Esophagus squamous epithelium (tissue), 5 donors: ENCODE measurements around the gene SARM1. TPM values are rescaled to one million over a fixed set of nuclear protein-coding genes. Genes with fewer than 3 reads are reported as not detected.

ENCODE experiments used
- DNase-seq: peaks from one replicate; lab custom pipeline; 2025; lab: John Stamatoyannopoulos, UW
- H3K27ac ChIP-seq, 4 donors: fragments of 200-600 bp; sonication (generic); one replicate each; pipeline ENCODE4 v1.5.1; 2016 to 2019; ENCODE audit warnings: mild to moderate bottlenecking in 1 of 4
- H3K27me3 ChIP-seq, 4 donors: fragments of 200-600 bp; sonication (generic); 1 replicate in 3 of 4; 2 replicates in 1 of 4; pipeline versions ENCODE4 v1.5.1 to v1.6.0; 2017 to 2021; ENCODE audit warnings: antibody characterized with exemption in 1 of 4
- H3K36me3 ChIP-seq, 3 donors: fragments of 200-600 bp; sonication (generic); one replicate each; pipeline ENCODE4 v1.5.1; 2016 to 2019
- H3K4me1 ChIP-seq, 3 donors: fragments of 200-600 bp; sonication (generic); one replicate each; pipeline ENCODE4 v1.5.1; 2017 to 2019
- H3K4me3 ChIP-seq, 4 donors: fragments of 200-600 bp; sonication (generic); 1 replicate in 3 of 4; 2 replicates in 1 of 4; pipeline ENCODE4 v1.5.1; 2016 to 2019; ENCODE audit warnings: mild to moderate bottlenecking in 2 of 4, moderate library complexity in 1 of 4
- H3K9me3 ChIP-seq, 3 donors: fragments of 200-600 bp; sonication (generic); one replicate each; pipeline ENCODE4 v1.5.1; 2016 to 2019
- CTCF ChIP-seq, 6 experiments: fragments of 450-650 bp in 4 of 6; fragments of 200-600 bp in 2 of 6; sonication (generic) in 2 of 6; IDR thresholded peaks; one replicate each; pipeline ENCODE4 v1.5.1; 2016 to 2019; ENCODE audit warnings: antibody characterized with exemption in 6 of 6, mild to moderate bottlenecking in 4 of 6, moderate library complexity in 4 of 6
- POLR2A ChIP-seq, 4 donors: fragments of 450-650 bp; IDR thresholded peaks; one replicate each; pipeline ENCODE4 v1.6.1; 2017; ENCODE audit warnings: antibody characterized with exemption in 4 of 4, mild to moderate bottlenecking in 4 of 4, moderate library complexity in 3 of 4
- WGBS, 2 donors: methylation state at CpG; one replicate each; pipeline ENCODE4 v1.1.5; 2018; 5-methylcytosine and 5-hydroxymethylcytosine counted together
- intact Hi-C: fragments of 100-400 bp; cut with DNase I; formaldehyde crosslinking; loops from one replicate; pipeline ENCODE4 v1.15.0; 2022
- total RNA-seq, 4 donors: library from RNA; depleted of rRNA; stranded (reverse); fragments of >200 nt; gene quantifications; one replicate each; pipeline ENCODE4 v1.1.0, GENCODE V29; 2016
- donor health status: DM: yes; HTN: yes; CAD: no.

SARM1 gene
- total RNA-seq, 4 donors from 2014 or later: 1.1 to 7.2 (median 2.5) TPM

- TF ChIP-seq POLR2A (IDR thresholded peaks at IDR 0.05) (peak in 1 of 4 donors; percentile 41), CTCF (IDR thresholded peaks at IDR 0.05) (no peak)
- H3K27ac ChIP-seq: peak overlapping the region; percentile 2 to 65 (median 55)
- 16 to 29% methylated on average over 11 of the region's 56 CpGs for WGBS, 2 donors
- peaks cover 0 to 34% (median 6%) of the 10 kb centered on the region in 3 donors for H3K4me1 ChIP-seq
- H3K36me3 ChIP-seq: peaks cover 0 to 21% (median 0%) of the 10 kb centered on the region in 3 donors
- DNase-seq: no peak
- H3K27me3 ChIP-seq: peaks cover 0 to 14% (median 0%) of the 10 kb centered on the region in 4 donors
- H3K9me3 ChIP-seq: no peaks in the 10 kb centered on the region
- intact Hi-C loops: no loop called here
- peak overlapping the region; percentile 36 to 73 (median 55) for H3K4me3 ChIP-seq
Observed at GRCh38 chr17:28384281-28385036, 13.0 kb downstream of the SARM1 start.

GRCh38 chr17:28385037-28385400 is 13.5 kb downstream of the SARM1 start:
- H3K9me3 ChIP-seq: no peaks in the 10 kb centered on the region

GRCh38 chr17:28385406-28385805 is 13.9 kb downstream of the SARM1 start:
- intact Hi-C loops: no loop called here
- no peak overlapping the region for H3K27ac ChIP-seq
- WGBS, 2 donors: 72 to 89% methylated on average over 4 to 5 of the region's 8 CpGs
- H3K36me3 ChIP-seq: peaks cover 0 to 31% (median 0%) of the 10 kb centered on the region in 3 donors
- DNase-seq: no peak
- TF ChIP-seq POLR2A (IDR thresholded peaks at IDR 0.05): no peak
- TF ChIP-seq CTCF (IDR thresholded peaks at IDR 0.05): no peak
- H3K4me3 ChIP-seq: peak overlapping the region; percentile 36 to 73 (median 55)
- peaks cover 0 to 34% (median 6%) of the 10 kb centered on the region in 3 donors for H3K4me1 ChIP-seq
- H3K27me3 ChIP-seq: peaks cover 0 to 14% (median 0%) of the 10 kb centered on the region in 4 donors
- no peaks in the 10 kb centered on the region for H3K9me3 ChIP-seq

More at GRCh38 chr17:28385037-28385400, 13.5 kb downstream of the SARM1 start:
- Histone ChIP-seq H3K4me1 (peaks cover 0 to 34% (median 6%) of the 10 kb centered on the region in 3 donors), H3K27me3 (peaks cover 0 to 14% (median 0%) of the 10 kb centered on the region in 4 donors), H3K4me3 (peak overlapping the region; percentile 36 to 73 (median 55)), H3K36me3 (peaks cover 0 to 27% (median 0%) of the 10 kb centered on the region in 3 donors), H3K27ac (peak overlapping the region in 3 of 4 donors; percentile 2 to 58 (median 52))
- no peak for TF ChIP-seq CTCF (IDR thresholded peaks at IDR 0.05)
- TF ChIP-seq POLR2A (IDR thresholded peaks at IDR 0.05): no peak
- 4% methylated on average over 14 of the region's 29 CpGs; no CpG with 5 or more reads in 1 of the 2 donors for WGBS, 2 donors
- DNase-seq: no peak
- intact Hi-C loops: no loop called here

GRCh38 chr17:28386391-28386790 is 14.9 kb downstream of the SARM1 start:
- peaks cover 0 to 41% (median 0%) of the 10 kb centered on the region in 3 donors for H3K36me3 ChIP-seq

More at GRCh38 chr17:28386391-28386790, 14.9 kb downstream of the SARM1 start:
- no peak for TF ChIP-seq POLR2A (IDR thresholded peaks at IDR 0.05)
- no peak for TF ChIP-seq CTCF (IDR thresholded peaks at IDR 0.05)
- Histone ChIP-seq H3K9me3 (no peaks in the 10 kb centered on the region), H3K27me3 (peaks cover 0 to 8% (median 0%) of the 10 kb centered on the region in 4 donors), H3K4me3 (no peak overlapping the region), H3K27ac (no peak overlapping the region), H3K4me1 (peaks cover 0 to 27% (median 2%) of the 10 kb centered on the region in 3 donors)
- DNase-seq: no peak
- intact Hi-C loops: no loop called here
